Right atrium auricular region (tissue), 2 donors: ENCODE results near the gene CD7. TPM values are rescaled to one million over a fixed set of nuclear protein-coding genes. Genes with fewer than 3 reads are reported as not detected.

Experiments
- DNase-seq: peaks from one replicate; pipeline ENCODE4 v3.0.0-alpha.2; 2019; ENCODE audit warnings: low spot score
- H3K27ac ChIP-seq, 2 donors: fragments of 200-600 bp; sonication (generic); 1 replicate in 1 of 2; 2 replicates in 1 of 2; pipeline ENCODE4 v1.5.1; 2016 to 2019
- H3K27me3 ChIP-seq, 2 donors: fragments of 200-600 bp; sonication (generic); one replicate each; pipeline versions ENCODE4 v1.5.1 to v1.6.0; 2017 to 2019
- H3K36me3 ChIP-seq: fragments of 200-600 bp; sonication (generic); one replicate; pipeline ENCODE4 v1.5.1; 2016
- H3K4me1 ChIP-seq, 2 donors: fragments of 200-600 bp; sonication (generic); one replicate each; pipeline versions ENCODE4 v1.5.1 to v1.6.0; 2017 to 2019
- H3K4me3 ChIP-seq, 2 donors: fragments of 200-600 bp; sonication (generic); 1 replicate in 1 of 2; 2 replicates in 1 of 2; pipeline ENCODE4 v1.5.1; 2017 to 2019; ENCODE audit warnings: mild to moderate bottlenecking in 1 of 2, moderate library complexity in 1 of 2
- H3K9me3 ChIP-seq, 2 donors: fragments of 200-600 bp; sonication (generic); one replicate each; pipeline ENCODE4 v1.5.1; 2019
- total RNA-seq, 2 donors: library from RNA; depleted of rRNA; stranded (reverse); fragments of >200 nt; gene quantifications; one replicate each; pipeline ENCODE4 v1.1.0, GENCODE V29; 2016
- TF ChIP-seq, protein P1 (sequence below), 2 donors: fragments of 200-600 bp; sonication (generic); IDR thresholded peaks; one replicate each; pipeline ENCODE4 v1.5.1; 2019; ENCODE audit warnings: antibody characterized with exemption in 2 of 2

Gene CD7
- total RNA-seq, 2 donors from 2014 or later: 1.7 TPM; not detected in 1

DNA sequence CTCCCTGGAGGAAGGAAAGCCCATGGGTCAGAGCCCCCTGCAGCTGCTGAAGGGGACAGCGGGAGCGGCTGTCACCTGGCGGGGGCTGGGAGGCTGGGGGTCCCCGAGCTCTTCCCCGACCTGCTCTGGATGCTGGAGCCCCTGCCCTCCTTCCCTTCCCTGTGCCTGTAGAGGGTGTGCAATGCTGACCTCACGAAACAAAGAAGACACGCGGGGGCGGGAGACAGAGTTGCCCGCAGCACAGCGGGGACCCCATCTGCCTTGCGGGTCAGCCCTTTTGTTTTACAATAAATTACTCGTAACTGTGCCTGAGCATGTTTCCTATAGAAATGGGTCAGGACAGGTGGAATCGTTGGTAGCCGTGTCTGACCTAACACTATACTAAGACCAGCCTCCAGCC is 9.9 kb upstream of the CD7 start:
- Histone ChIP-seq H3K4me1 (peaks cover 0 to 10% of the 10 kb centered on the region in 2 donors), H3K9me3 (no peaks in the 10 kb centered on the region), H3K36me3 (no peaks in the 10 kb centered on the region), H3K27me3 (no peaks in the 10 kb centered on the region), H3K27ac (no peak overlapping the region), H3K4me3 (no peak overlapping the region)
- no peak for DNase-seq
- TF ChIP-seq, protein P1, sequence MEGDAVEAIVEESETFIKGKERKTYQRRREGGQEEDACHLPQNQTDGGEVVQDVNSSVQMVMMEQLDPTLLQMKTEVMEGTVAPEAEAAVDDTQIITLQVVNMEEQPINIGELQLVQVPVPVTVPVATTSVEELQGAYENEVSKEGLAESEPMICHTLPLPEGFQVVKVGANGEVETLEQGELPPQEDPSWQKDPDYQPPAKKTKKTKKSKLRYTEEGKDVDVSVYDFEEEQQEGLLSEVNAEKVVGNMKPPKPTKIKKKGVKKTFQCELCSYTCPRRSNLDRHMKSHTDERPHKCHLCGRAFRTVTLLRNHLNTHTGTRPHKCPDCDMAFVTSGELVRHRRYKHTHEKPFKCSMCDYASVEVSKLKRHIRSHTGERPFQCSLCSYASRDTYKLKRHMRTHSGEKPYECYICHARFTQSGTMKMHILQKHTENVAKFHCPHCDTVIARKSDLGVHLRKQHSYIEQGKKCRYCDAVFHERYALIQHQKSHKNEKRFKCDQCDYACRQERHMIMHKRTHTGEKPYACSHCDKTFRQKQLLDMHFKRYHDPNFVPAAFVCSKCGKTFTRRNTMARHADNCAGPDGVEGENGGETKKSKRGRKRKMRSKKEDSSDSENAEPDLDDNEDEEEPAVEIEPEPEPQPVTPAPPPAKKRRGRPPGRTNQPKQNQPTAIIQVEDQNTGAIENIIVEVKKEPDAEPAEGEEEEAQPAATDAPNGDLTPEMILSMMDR (IDR thresholded peaks at IDR 0.05): no peak

DNA sequence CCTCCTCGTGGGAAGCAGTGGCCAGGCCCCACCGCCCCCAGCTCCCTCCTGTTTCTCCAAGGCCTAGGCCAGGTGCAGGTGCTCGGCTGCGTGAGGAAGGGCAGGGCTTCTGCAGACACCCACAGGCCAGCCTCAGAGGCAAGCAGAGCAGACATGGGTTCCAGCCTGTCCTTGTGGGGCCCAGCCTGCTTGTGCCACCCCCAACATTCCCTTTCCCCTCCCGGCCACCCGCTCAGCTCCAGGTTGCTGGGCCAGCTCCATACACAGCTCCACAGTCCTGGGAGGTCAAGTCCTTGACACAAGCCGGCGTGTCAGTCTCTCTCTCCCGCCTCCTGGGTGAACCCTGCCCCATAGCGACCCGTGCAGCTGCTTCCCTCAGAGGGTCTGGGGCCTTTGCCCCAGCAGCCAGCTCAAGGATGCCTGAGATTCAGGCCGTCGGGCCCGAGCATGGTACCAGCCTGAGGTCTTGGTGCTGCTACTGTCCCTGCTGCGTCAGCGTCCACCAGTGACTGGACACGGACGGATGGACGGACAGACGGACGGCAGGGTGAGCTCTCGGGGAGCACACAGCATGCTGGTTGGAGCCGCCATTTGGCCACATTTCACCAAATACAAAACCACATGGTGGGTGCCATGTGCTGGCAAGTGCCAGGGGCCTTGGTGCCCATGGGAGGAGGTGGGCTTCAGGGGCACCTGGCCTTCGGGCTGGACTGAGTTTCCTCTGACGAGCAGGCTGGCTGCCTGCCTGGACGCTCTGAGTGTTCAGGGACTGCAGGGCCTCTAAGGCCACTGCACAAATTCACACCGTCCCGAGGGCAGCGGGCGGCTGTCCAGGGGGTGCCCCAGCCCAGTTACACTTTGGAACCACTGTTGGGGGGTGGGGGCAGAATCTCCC is 8.1 kb upstream of the CD7 start:
- Histone ChIP-seq H3K9me3 (no peaks in the 10 kb centered on the region), H3K36me3 (no peaks in the 10 kb centered on the region), H3K27me3 (no peaks in the 10 kb centered on the region), H3K4me3 (no peak overlapping the region), H3K4me1 (peaks cover 0 to 14% of the 10 kb centered on the region in 2 donors), H3K27ac (no peak overlapping the region)
- no peak for DNase-seq
- TF ChIP-seq, protein P1 (IDR thresholded peaks at IDR 0.05): no peak

DNA sequence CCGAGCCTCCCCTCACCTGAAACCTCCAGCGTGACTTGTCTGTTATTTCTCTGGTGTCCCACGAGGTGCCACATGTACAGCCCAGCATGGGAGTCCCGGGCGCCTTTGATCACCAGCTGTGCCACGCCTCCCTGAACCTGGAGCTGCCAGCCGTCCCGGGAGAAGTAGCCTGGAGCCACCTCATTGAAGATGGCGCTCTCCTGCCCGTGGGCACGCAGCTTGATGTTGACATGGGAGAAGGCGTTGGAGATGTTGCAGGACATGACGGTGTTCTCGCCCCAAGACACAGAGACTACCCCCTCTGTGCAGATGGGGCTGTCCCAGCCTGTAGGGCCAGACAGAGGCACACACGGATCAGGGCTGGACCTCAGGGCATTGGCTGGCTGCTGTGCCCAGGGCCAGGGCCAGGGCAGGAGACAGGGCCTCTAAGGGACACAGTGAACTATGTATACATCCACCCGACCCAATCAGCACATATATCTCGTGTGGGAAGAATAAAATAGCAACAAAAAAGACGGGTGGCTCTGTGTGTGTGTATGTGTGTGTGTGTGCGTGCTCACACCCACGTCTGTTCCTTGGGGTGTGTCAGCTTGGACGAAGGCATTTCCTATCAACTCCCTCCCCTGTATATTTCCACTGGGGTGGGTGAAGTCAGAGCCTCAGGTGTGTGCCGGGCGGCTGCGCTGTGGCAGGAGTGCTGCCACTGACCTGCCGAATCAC is 7.3 kb upstream of the CD7 start:
- TF ChIP-seq, protein P1 (IDR thresholded peaks at IDR 0.05): no peak
- no peak for DNase-seq
- no peaks in the 10 kb centered on the region for H3K27me3 ChIP-seq

DNA sequence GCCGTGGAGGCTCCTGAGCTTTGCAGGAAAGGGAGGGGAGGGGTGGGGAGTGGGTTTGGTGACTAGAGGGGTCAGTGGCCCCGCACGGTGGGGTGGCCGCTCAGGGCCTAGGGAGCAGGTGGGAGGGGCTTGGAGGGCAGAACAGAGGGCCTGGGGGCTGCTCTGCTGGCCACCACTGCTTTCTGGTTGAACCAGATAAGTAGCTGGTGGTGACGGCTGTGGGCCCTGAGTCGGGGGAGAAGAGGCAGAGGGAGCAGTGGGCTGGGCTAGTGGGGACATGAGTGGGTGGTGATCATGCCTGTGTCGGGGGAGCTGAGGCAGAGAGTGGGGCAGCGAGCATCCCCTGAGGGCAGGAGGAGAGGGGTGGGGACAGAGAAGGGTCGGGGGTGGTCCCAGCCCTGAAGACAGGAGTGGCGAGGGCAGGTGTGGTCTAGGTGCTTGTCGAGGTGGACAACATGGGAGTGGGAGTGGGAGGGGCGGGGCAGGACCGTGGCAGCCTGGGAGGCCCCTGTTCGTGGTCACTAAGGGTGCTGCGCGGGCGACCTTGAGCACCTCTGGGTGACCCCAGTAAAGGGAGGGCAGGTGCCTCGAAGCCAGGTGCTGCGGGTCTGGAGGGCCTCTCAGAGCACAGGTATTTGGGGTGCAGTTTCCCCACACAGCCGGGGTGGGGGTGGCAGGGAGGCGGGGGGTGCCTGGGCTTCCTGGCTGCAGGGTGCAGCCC is 6.3 kb upstream of the CD7 start:
- no peaks in the 10 kb centered on the region for H3K9me3 ChIP-seq
- TF ChIP-seq, protein P1 (IDR thresholded peaks at IDR 0.05): no peak

More for the DNA sequence above, 7.3 kb upstream of the CD7 start:
- H3K4me3 ChIP-seq: no peak overlapping the region
- H3K4me1 ChIP-seq: peaks cover 0 to 8% of the 10 kb centered on the region in 2 donors
- H3K9me3 ChIP-seq: no peaks in the 10 kb centered on the region
- H3K36me3 ChIP-seq: no peaks in the 10 kb centered on the region
- H3K27ac ChIP-seq: no peak overlapping the region

DNA sequence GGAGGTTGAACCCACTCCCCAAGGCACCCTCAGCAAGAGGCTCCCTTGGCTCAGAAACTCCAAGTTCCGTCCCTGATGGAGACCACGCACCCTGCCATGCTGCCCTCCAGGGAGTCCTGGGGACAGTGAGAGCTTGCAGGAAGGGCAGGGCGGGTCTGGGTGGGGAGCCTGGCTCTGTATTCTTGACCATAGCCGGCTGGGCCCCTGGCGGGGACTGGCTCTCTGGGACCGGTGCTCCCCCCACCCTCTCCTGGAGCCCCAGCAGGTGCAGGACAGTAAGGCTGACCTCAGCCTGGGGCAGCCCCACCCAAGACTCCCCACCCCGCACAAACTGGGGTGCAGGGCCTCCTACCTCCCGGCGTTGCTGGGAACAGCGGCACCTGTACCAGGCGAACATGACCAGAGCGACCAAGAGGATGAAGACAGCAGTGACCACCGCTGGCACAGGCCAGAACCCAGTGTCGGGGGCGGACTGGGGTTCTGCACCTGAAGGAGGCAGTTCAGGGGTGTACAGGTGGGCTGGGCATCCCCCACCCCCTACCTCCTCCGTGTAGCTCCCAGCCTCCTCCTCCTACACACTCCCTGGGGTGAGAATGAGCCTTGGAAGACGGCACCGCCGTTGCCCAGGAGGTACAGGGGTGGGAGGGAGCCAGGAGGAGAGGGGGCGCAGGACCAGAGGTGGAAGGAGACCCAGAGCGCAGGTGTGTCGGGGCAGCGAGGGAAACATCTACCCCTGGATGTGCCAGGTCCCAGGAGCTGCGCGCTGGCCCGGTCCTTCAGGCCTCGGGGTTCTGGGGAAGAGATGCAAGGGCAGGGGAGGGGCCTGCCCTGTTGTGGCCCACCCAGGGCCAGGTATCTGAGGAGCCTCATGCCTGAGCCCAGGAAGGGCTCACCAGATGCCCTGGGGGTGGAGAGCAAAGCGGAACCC is 5.4 kb upstream of the CD7 start:
- DNase-seq: no peak
- H3K9me3 ChIP-seq: no peaks in the 10 kb centered on the region
- H3K4me3 ChIP-seq: no peak overlapping the region
- H3K27ac ChIP-seq: no peak overlapping the region
- no peaks in the 10 kb centered on the region for H3K36me3 ChIP-seq
- TF ChIP-seq, protein P1 (IDR thresholded peaks at IDR 0.05): no peak
- peaks cover 0 to 8% of the 10 kb centered on the region in 2 donors for H3K4me1 ChIP-seq
- H3K27me3 ChIP-seq: no peaks in the 10 kb centered on the region

More for the DNA sequence above, 6.3 kb upstream of the CD7 start:
- H3K4me1 ChIP-seq: peaks cover 0 to 8% of the 10 kb centered on the region in 2 donors
- no peaks in the 10 kb centered on the region for H3K27me3 ChIP-seq
- no peak overlapping the region for H3K4me3 ChIP-seq
- no peak overlapping the region for H3K27ac ChIP-seq
- H3K36me3 ChIP-seq: no peaks in the 10 kb centered on the region
- DNase-seq: no peak
